A549 (cell line): Measurements from ENCODE around the gene MTOR. TPM values are rescaled to one million over a fixed set of nuclear protein-coding genes. Genes with fewer than 3 reads are reported as not detected.

Experiments used
- ATAC-seq, 2 experiments: fragments of 200-7000 bp in 1 of 2; fragments of >200 bp in 1 of 2; cut with Nextera tagmentation in 1 of 2; cut with Tn5 transposase in 1 of 2; 3 replicates each; pipeline versions ENCODE4 v1.8.0 to v1.9.1; 2018 to 2020; ENCODE audit warnings: mild to moderate bottlenecking in 1 of 2, moderate library complexity in 1 of 2
- CTCF ChIA-PET: fragments of 300-600 bp; sonication (Branson Sonifier 250); formaldehyde crosslinking; extraction: SDS; loops from one replicate; lab custom pipeline; 2021; ENCODE audit warnings: antibody characterized with exemption, inconsistent platforms; lab: Yijun Ruan, JAX
- POLR2A ChIA-PET: fragments of 350-600 bp; formaldehyde crosslinking; extraction: SDS; loops from one replicate; lab custom pipeline; 2021; ENCODE audit warnings: antibody characterized with exemption, inconsistent platforms; lab: Yijun Ruan, JAX
- DNase-seq, 2 experiments: peaks; one replicate each; pipeline versions ENCODE4 v3.0.0 to v3.0.0-alpha.2; 2011 to 2016; ENCODE audit warnings: low read depth in 1 of 2, low spot score in 1 of 2
- FAIRE-seq: peaks from 2 replicates; lab custom pipeline; 2011; peaks lifted over from hg19 to GRCh38; lab: Jason Lieb, UNC
- H3K27ac ChIP-seq, 2 experiments: fragments of >200 bp; sonication (Bioruptor Twin); formaldehyde crosslinking; 3 replicates each; pipeline ENCODE4 v1.5.1; 2016 to 2017
- H3K4me1 ChIP-seq: fragments of >200 bp; sonication (Bioruptor Twin); formaldehyde crosslinking; 3 replicates; pipeline ENCODE4 v1.6.1; 2016
- H3K4me2 ChIP-seq: fragments of >200 bp; sonication (Bioruptor Twin); formaldehyde crosslinking; 3 replicates; pipeline ENCODE4 v1.6.1; 2016
- H3K4me3 ChIP-seq: fragments of >200 bp; sonication (Bioruptor Twin); formaldehyde crosslinking; 3 replicates; pipeline ENCODE4 v1.5.1; 2016
- H3K9me3 ChIP-seq: fragments of >200 bp; sonication (Bioruptor Twin); formaldehyde crosslinking; 3 replicates; pipeline ENCODE4 v1.6.1; 2016
- CEBPB ChIP-seq, 2 experiments: fragments of >200 bp in 1 of 2; sonication (Bioruptor Twin) in 1 of 2; formaldehyde crosslinking in 1 of 2; IDR thresholded peaks; 2 replicates each; pipeline ENCODE4 v1.6.1; 2012 to 2016
- EHF ChIP-seq: fragments of 250-450 bp; sonication (Bioruptor Pico); IDR thresholded peaks from 2 replicates; pipeline ENCODE4 v1.5.0; 2020; ENCODE audit warnings: mild to moderate bottlenecking
- FOSB ChIP-seq: fragments of 250-450 bp; sonication (Bioruptor Pico); IDR thresholded peaks from 2 replicates; pipeline ENCODE4 v1.5.0; 2020; ENCODE audit warnings: mild to moderate bottlenecking, moderate library complexity
- GATA3 ChIP-seq: IDR thresholded peaks from 2 replicates; pipeline ENCODE4 v1.6.1; 2012; ENCODE audit warnings: borderline replicate concordance
- HDAC2 ChIP-seq: fragments of 200-600 bp; sonication (generic); IDR thresholded peaks from 2 replicates; pipeline ENCODE4 v1.6.1; 2016
- HOXB13 ChIP-seq: fragments of 250-450 bp; sonication (Bioruptor Pico); IDR thresholded peaks from 2 replicates; pipeline ENCODE4 v1.5.0; 2020; ENCODE audit warnings: low read depth, mild to moderate bottlenecking, moderate library complexity
- JUNB ChIP-seq: fragments of >200 bp; sonication (Bioruptor Twin); formaldehyde crosslinking; IDR thresholded peaks from 2 replicates; pipeline ENCODE4 v1.6.1; 2016
- MAFK ChIP-seq: fragments of 450-650 bp; IDR thresholded peaks from 2 replicates; pipeline ENCODE4 v1.6.1; 2014; ENCODE audit not compliant: partially characterized antibody
- MAX ChIP-seq: IDR thresholded peaks from 2 replicates; pipeline ENCODE4 v1.6.1; 2012
- NFE2L2 ChIP-seq: fragments of 150-350 bp; conservative IDR thresholded peaks from 2 replicates; pipeline ENCODE4 v1.6.1; 2014; ENCODE audit warnings: low read length
- NPAS2 ChIP-seq: fragments of 250-450 bp; sonication (Bioruptor Pico); IDR thresholded peaks from 2 replicates; pipeline ENCODE4 v1.8.0; 2022; ENCODE audit warnings: mild to moderate bottlenecking, moderate library complexity, borderline replicate concordance
- NR3C1 ChIP-seq: fragments of >200 bp; sonication (Bioruptor Twin); formaldehyde crosslinking; IDR thresholded peaks from 3 replicates; pipeline ENCODE4 v1.6.1; 2017
- PBX3 ChIP-seq: IDR thresholded peaks from 2 replicates; pipeline ENCODE4 v1.6.1; 2012
- PHF8 ChIP-seq: fragments of 200-600 bp; sonication (generic); IDR thresholded peaks from 2 replicates; pipeline ENCODE4 v1.6.1; 2016; ENCODE audit warnings: low read depth, mild to moderate bottlenecking, antibody characterized with exemption, moderate library complexity, borderline replicate concordance
- POLR2A ChIP-seq: IDR thresholded peaks from 2 replicates; pipeline ENCODE4 v1.6.1; 2012; ENCODE audit warnings: mild to moderate bottlenecking, low read length
- RCOR1 ChIP-seq: fragments of 150-350 bp; IDR thresholded peaks from 2 replicates; pipeline ENCODE4 v1.6.1; 2014; ENCODE audit warnings: antibody characterized with exemption, low read length, low read depth
- REST ChIP-seq: fragments of 200-600 bp; sonication (generic); IDR thresholded peaks from 2 replicates; pipeline ENCODE4 v1.6.1; 2016; ENCODE audit warnings: antibody characterized with exemption, mild to moderate bottlenecking, moderate library complexity
- RFX5 ChIP-seq: fragments of 450-650 bp; IDR thresholded peaks from 2 replicates; pipeline ENCODE4 v1.7.1; 2014; ENCODE audit warnings: antibody characterized with exemption, mild to moderate bottlenecking, moderate library complexity
- SREBF2 ChIP-seq: fragments of 450-650 bp; IDR thresholded peaks from 2 replicates; pipeline ENCODE4 v1.6.1; 2014; ENCODE audit warnings: mild to moderate bottlenecking, moderate library complexity
- ZFP36 ChIP-seq: fragments of 450-650 bp; IDR thresholded peaks from 2 replicates; pipeline ENCODE4 v1.6.1; 2014; ENCODE audit warnings: borderline replicate concordance; ENCODE audit not compliant: partially characterized antibody
- ZNF302 ChIP-seq: fragments of 250-450 bp; sonication (Bioruptor Pico); IDR thresholded peaks from 2 replicates; pipeline ENCODE4 v1.9.0; 2021; ENCODE audit warnings: inconsistent platforms, mild to moderate bottlenecking, moderate library complexity
- ZSCAN20 ChIP-seq: fragments of 250-450 bp; sonication (Bioruptor Pico); IDR thresholded peaks from 2 replicates; pipeline ENCODE4 v1.8.0; 2022; ENCODE audit warnings: mild to moderate bottlenecking, moderate library complexity
- WGBS: methylation state at CpG from one replicate; pipeline ENCODE4 v1.1.6; 2017; ENCODE audit errors: missing lambda C conversion rate; 5-methylcytosine and 5-hydroxymethylcytosine counted together
- polyA plus RNA-seq, 4 experiments: library from polyadenylated mRNA; depleted of rRNA in 3 of 4; stranded (reverse); fragments of >200 nt; fragmentation: RNase III in 1 of 4; extraction: RNeasy Plus Mini Kit Qiagen cat#74134 plus additional on column Dnase treatment in 1 of 4; gene quantifications; 2 replicates in 3 of 4; 3 replicates in 1 of 4; pipeline ENCODE4 v1.2.3, GENCODE V29; 2011 to 2017
- TF ChIP-seq, protein P1 (sequence below): fragments of >200 bp; sonication (Bioruptor Twin); formaldehyde crosslinking; IDR thresholded peaks from 2 replicates; pipeline ENCODE4 v1.6.1; 2016
- TF ChIP-seq, protein P2 (sequence below): fragments of 250-450 bp; sonication (Bioruptor Pico); IDR thresholded peaks from 2 replicates; pipeline ENCODE4 v1.5.0; 2021; ENCODE audit warnings: mild to moderate bottlenecking, moderate library complexity, borderline replicate concordance

MTOR gene
- polyA plus RNA-seq, 2 of the 4 experiments (the other 2 are of a cell fraction), result 15.7 to 28.5 TPM

DNA sequence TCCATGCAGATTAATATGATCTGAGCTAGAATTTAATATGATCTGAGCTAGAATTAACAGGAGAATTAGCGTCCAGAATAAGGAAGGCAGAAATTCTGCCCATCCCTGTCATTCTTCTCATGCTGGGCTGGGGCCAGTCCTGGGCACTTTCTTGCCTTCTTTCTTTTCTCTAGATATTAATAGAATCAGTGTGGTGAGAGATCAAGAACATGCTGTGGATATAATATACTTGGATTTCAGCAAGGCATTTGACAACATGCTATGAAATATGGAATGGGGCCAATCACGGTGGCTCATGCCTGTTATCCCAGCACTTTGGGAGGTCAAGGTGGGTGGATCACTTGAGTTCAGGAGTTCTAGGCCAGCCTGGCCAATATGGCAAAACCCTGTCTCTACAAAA, 28.7 kb upstream of the MTOR start:
- Histone ChIP-seq H3K4me2 (no peak overlapping the region), H3K4me1 (no peaks in the 10 kb centered on the region), H3K4me3 (no peak overlapping the region), H3K27ac (no peak overlapping the region), H3K9me3 (no peaks in the 10 kb centered on the region)
- CTCF ChIA-PET, result interaction anchor here (0.9 to 1.4 kb wide), 4 partner anchors 351 to 358 kb away, joined by 3 to 4 read pairs (median 4); no protein-coding TSS in a partner anchor
- ATAC-seq (no peak), FAIRE-seq (no peak), DNase-seq (no peak)
- WGBS, result 94% methylated on average over 2 of the region's 2 CpGs
- POLR2A ChIA-PET, result no interaction called here
- TF ChIP-seq JUNB (no peak), ZFP36 (no peak), ZNF302 (CRISPR knock-in tag) (no peak), NFE2L2 (no peak), SREBF2 (no peak), ZSCAN20 (no peak), PHF8 (no peak), MAX (no peak), MAFK (no peak), POLR2A (no peak), PBX3 (no peak), FOSB (no peak), REST (no peak), HOXB13 (CRISPR knock-in tag) (no peak), RFX5 (no peak), GATA3 (no peak)
- TF ChIP-seq, protein P1, sequence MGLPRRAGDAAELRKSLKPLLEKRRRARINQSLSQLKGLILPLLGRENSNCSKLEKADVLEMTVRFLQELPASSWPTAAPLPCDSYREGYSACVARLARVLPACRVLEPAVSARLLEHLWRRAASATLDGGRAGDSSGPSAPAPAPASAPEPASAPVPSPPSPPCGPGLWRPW, result no peak

- CTCF ChIA-PET, result interaction anchor here (1.0 to 1.1 kb wide), 2 partner anchors 252 to 357 kb away, joined by 3 read pairs; no protein-coding TSS in a partner anchor
- no peak for ATAC-seq
- H3K4me1 ChIP-seq, result no peaks in the 10 kb centered on the region
- TF ChIP-seq NFE2L2, result no peak
- TF ChIP-seq MAX, result no peak
- no peak for TF ChIP-seq NR3C1
- no peak for TF ChIP-seq PHF8
- no peak for TF ChIP-seq RCOR1
- TF ChIP-seq CEBPB (IDR thresholded peaks at IDR 0.05), result no peak
- TF ChIP-seq, protein P2, sequence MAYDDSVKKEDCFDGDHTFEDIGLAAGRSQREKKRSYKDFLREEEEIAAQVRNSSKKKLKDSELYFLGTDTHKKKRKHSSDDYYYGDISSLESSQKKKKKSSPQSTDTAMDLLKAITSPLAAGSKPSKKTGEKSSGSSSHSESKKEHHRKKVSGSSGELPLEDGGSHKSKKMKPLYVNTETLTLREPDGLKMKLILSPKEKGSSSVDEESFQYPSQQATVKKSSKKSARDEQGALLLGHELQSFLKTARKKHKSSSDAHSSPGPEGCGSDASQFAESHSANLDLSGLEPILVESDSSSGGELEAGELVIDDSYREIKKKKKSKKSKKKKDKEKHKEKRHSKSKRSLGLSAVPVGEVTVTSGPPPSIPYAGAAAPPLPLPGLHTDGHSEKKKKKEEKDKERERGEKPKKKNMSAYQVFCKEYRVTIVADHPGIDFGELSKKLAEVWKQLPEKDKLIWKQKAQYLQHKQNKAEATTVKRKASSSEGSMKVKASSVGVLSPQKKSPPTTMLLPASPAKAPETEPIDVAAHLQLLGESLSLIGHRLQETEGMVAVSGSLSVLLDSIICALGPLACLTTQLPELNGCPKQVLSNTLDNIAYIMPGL (CRISPR knock-in tag), result no peak
- TF ChIP-seq NPAS2, result no peak
- TF ChIP-seq HDAC2, result no peak
- TF ChIP-seq EHF, result no peak
- TF ChIP-seq, all 56 proteins: peak for 0
- WGBS, result 93% methylated on average over 5 of the region's 5 CpGs
- no peak overlapping the region for H3K4me2 ChIP-seq
- FAIRE-seq (no peak), DNase-seq (no peak)
- POLR2A ChIA-PET, result no interaction called here
- H3K4me3 ChIP-seq, result no peak overlapping the region
- no peaks in the 10 kb centered on the region for H3K9me3 ChIP-seq
- no peak overlapping the region for H3K27ac ChIP-seq
Observed at GRCh38 chr1:11289064-11289463, 26.7 kb upstream of the MTOR start.
